Right kidney (tissue), 1 donor: Measurements from ENCODE around the gene SAE1.

Experiments used
- DNase-seq: peaks from one replicate; pipeline ENCODE4 v3.0.0-alpha.2; 2016

The SAE1 gene

GRCh38 chr19:47104680-47105079 lies 26.0 kb upstream of the SAE1 start:
- DNase-seq = no peak

GRCh38 chr19:47105874-47106273 lies 24.8 kb upstream of the SAE1 start:
- no peak for DNase-seq

DNA sequence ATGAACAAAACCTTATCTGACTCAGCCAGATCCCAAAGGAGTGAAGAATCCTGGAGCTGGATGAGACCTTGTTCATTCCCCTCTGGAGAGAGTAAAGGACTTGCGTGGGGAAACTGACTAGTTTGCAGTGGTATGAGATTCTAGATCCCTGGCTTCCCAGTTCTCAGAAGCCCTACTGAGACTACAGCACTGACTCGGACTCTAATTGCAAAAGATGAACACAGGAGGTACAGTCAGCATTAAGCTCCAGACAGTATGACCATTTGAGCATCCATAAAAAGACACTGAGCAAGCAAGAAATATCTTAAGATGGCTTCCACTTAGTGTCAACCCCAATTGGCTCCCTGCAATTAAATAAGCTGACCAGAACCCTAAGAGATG lies 23.8 kb upstream of the SAE1 start:
- DNase-seq = no peak

GRCh38 chr19:47107202-47107952 lies 23.3 kb upstream of the SAE1 start:
- DNase-seq = no peak

- no peak for DNase-seq
These were observed 22.5 kb upstream of the SAE1 start for GRCh38 chr19:47107953-47108746.

DNA sequence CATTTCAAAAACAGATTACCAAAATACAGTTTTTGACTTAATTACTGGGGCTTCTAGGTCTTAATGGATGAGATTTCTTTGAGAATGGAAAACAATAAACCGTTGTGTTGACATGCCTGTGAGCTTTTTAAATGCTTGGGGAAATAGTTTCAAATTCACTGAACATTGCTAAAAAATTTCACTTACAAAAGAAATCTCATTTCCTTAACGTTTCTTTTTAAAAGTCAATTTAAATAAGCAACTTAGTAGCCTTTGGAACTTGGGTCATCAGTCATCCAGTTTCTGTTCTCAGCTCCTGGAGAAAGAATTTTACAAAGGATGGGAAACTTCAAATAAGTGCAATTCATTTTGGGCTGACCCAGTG lies 21.5 kb upstream of the SAE1 start:
- no peak for DNase-seq

DNA sequence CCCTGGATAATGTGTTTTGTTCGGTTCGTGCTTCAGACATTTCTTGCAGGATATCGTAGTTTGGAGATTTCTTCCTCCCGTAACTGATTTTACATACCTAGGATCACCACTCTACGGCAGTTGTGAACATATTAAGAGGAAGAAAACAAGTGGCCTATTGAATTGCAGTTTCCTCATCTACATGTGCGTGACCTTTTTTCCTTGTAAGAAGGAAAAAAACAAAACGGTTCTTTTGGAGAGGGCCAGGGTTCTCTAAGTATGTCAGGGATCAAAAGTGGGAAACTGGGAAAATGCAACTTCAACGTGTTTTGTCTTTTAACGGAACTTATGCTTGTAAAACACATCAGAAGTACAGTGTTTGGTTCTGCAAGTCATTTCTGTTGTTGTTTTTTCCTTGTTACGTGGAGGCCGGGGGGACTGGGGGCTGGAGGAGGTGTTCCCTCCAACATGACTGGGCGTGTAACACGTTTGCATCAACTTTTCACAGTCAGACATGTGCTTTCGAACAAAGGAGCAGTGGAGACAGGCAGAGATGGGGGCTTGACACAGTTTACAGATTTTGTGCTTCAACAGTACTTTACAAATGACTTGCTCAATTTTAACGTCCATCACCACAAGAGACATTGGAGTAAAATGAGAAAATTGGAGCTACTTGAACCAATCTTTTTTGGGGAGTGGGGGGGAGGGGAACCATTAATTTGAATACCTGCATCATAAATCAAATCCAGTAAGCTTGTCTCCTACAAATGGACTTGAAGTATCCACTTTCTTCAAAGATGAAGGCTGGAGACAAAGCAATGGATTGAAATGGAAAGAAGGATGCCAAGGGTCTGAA lies 20.9 kb upstream of the SAE1 start:
- DNase-seq = peak; percentile 54

GRCh38 chr19:47110521-47111005 lies 20.1 kb upstream of the SAE1 start:
- DNase-seq = peak; percentile 51

GRCh38 chr19:47111006-47111621 lies 19.5 kb upstream of the SAE1 start:
- DNase-seq = peak; percentile 69

DNA sequence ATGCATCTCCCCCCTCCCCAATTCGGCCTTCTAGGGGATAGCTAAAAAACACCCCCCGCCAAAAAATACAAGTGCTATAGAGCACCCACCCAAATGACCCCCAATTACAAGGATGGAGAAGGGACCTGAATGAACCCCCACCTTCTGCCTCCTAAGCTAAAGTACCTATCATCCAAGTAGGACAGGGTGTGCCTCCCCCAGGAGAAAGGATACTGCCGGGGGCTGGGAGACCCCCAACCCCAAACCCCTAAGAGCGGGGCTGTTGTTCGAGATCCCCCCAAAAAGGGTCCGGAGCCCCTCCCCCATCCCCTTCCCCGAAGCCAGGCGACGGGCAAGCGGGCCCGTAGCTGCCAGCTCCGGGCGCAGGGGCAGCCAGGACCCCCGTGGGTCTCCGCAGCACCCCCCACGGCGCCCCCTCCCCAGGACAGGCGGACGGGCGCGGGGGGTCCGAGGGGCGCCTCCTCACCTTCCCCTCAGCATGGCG lies 18.9 kb upstream of the SAE1 start:
- DNase-seq = no peak

DNA sequence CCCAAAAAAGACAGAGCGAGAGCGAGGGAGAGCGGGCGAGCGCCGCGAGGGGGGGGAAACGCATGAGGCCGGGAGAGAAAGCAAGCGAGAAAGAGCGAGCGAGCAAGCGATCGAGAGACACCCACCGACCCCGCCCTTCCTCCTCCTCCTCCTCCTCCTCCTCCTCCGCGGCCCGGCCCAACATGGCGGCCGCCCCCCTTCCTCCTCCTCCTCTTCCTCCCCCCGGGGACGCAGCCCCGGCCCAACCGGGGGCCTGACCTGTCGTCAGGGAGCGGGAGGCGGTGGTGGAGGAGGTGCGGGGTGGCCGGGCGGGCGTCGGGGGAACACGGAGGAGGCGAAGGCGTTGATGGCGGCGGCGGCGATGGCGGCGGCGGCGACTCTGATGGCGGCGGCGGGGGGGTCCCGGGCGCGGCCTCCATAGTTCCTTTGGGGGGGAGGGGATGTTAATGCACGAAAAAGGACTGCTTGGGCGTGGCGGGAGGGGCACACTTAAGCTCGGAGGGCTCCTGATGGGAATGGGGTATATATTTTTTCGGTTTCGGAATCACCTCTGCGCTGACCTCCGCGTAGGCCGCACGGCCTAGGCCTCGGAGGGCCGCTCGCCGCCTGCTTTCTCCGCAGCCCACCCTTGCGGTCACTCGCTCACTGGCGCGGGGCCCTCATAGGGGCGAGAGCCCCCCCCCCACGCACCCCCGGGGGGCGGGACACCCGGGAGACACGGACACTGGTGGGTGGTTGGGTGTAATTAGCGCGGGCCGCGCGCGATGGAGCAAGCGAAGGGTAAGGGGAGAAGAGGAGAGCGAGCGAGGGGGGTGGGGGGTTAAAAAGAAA lies 18.3 kb upstream of the SAE1 start:
- peak; percentile 95 for DNase-seq

DNA sequence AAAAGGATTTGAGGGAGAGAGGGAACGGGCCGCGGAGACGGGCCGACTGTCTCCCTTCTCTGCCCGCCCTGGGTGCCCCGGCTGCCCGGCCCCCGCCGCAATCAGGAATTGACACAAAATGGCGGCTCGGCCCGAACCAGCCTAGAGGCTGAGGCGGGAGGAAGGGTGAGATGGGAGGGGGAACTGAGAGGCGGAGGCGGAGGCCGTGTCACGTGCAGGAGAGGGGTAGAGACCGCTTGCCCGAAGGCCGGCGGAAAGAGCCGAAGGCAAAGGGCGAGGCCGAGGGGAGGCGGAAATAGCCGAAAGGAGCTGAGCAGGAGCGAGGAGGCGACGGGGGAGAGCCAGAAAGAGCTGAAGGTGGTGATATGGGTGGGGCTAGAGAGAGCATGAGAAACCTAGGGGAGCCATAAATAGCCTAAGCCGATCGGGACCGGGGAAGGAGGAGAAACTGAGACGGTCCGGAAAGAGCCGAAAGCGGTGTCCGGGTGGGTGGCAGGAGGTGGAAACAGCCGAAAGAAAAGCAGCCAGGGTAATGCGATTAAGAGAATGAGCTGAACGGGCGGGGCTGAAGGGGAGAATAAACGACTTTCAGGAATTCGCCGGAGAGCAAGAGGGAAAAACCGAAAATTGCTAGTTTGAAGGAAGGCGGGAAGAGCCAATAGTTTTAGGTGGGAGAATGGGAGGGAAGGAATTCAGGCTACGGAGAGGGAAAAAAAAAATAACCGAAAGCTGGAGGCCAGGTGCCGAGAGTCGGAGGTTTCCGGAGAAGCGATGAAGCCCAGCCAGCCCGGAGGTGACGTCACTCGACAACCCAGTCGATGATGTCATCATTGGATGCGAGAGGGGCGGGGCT lies 17.4 kb upstream of the SAE1 start, which contains the start of gene ZC3H4:
Gene ZC3H4 (minus strand): TSS at position 780 of the 853 bp plus-strand sequence. CDS start 1,192 bp downstream, outside the sequence.
- peak; percentile 97 for DNase-seq

DNA sequence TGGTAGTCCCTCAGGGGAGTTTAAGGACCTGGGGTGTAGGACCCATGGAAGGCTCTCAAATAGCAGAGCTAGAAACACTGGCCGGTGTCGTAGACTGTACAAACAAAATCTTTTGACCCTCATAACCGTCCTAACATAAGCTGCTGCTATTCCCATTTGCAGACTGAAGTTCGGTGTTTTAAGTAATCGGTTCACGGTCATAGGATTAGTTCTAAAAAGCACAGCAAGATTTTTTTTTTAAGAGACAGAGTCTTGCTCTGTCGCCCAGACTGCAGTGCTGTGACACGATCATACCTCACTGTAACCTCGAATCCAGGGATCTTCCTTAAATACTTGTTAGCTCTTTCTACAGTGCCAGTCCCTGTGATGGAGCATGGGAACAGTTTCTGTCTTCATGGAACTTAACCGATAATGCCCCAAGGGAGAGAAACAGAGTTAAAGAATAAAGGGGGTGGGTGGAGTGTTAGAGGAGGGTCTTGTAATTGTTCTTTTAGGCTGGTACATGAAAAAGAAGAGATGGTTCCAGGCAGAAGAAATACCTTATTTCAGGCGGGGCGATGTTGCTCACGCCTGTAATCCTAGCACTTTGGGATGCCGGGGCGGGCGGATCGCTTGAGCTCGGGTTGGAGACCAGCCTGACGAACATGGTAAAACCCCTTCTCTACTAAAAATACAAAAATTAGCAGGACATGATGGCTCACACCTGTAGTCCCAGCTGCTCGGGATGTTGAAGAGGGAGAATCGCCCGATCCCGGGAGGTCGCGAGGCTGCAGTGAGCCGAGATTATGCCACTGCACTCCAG lies 16.6 kb upstream of the SAE1 start:
- no peak for DNase-seq

DNA sequence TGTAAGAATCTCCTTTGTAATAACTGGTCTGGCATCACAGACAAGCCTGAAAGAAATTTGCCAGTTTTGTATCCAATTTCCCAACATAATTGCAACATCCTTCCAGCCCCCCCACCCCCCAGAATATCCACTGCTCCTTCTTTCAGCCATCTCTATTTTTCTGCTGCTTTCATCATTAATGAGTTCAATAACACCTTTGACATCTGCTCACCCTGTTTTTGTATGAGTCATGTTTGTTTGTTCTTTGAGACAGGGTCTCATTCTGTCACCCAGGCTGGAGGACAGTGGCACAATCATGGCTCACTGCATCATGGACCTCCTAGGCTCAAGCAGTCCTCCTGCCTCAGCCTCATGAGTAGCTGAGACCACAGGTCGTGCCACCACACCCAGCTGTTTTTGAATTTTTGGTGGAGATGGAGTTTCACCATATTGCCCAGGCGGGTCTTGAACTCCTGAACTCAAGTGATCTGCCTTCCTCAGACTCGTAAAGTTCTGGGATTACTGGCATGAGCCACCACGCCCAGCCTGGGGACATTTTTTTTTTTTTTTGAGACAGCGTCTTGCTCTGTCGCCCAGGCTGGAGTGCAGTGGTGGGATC lies 10.1 kb upstream of the SAE1 start:
- no peak for DNase-seq

DNA sequence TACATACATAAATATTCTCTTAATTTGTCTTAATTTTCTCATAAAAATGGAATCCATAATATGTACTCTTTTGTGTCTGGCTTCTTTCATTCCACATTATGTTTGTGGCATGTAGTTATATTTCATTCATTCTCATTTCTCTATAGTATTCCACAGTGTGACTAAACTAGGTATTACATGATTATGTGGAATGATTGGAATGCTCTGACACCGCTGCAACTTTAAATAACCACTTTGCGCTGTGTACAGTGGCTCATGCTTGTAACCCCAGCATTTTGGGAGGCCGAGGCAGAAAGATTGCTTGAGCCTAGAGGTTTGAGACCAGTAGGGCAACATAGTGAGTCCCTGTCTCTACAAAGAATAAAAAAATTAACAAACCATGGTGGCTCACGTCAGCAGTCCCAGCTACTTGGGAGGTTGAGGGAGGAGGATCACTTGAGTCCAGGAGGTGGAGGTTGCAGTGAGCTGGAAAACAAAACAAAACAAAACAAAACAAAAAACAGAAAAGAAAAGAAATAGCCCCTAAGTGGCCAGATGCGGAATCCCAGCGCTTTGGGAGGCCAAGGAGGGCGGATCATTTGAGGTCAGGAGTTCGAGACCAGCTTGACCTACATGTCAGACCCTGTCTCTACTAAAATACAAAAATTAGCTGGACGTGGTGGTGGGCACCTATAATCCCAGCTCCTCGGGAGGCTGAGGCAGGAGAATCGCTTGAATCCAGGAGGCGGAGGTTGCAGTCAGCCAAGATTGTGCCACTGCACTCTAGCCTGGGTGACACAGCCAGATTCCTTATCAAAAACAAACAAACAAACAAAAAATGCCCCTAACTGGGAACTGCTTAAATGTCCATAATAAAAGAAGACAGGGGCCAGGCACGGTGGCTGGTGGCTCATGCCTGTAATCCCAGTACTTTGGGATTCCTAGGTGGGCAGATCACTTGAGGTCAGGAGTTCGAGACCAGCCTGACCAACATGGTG lies 8.0 kb upstream of the SAE1 start:
- DNase-seq = no peak

DNA sequence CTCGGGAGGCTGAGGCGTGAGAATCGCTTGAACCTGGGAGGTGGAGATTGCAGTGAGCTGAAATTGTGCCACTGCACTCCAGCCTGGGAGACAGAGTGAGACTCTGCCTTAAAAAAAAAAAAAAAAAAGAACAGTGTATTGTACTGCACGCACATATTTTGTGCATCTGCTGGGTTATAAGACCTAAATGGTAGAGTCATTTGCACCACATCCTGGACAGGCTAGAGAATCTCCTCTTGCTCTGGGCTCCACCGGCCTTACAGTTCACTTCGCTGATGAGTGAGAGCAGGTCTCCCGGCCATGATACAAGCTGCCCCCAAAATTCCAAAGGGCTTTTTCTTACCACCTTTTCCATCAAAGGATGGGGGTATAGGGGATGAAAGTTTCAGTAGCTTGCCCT lies 7.2 kb upstream of the SAE1 start:
- DNase-seq = no peak

DNA sequence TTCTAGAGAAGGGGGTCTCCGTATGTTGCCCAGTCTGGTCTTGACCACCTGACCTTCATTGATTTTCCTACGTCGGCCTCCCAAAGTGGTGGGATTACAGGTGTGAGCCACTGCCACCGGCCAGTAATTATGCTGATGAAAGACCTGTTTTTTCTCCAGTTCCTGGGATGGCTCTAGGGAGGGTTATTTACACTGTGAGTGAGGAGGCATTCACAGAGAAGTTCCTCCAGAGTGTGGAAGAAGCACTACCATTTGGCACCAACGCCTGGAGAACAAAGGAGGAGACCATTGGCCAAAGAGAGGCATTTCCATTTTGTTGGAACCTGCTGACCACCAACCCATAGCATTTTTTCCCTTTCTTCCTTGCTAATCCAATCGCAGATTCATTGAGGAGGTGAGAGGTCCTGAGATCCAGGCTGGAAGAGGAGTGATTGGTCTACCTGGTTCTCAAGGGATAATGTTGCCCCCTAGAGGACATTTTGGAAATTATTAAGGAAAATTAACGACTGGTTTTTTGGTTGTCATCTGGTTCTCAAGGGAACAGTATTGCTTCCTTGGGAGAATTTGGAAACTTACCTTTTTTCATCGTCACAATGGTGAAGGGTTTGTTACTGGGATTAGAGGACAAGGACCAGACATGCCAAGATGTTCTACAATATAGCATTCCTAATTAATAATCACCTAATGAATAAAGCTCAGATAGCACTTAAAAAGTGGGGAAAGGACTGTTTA lies 5.5 kb upstream of the SAE1 start:
- DNase-seq = peak; percentile 69
